Astrocyte of the cerebellum (primary cell): Measurements from ENCODE around the gene UBL4B.

Experiments
- DNase-seq: peaks from one replicate; pipeline ENCODE4 v3.0.0-alpha.2; 2011; ENCODE audit warnings: low read depth
- H3K4me3 ChIP-seq: 2 replicates; pipeline ENCODE4 v1.5.1; 2011; ENCODE audit warnings: mild to moderate bottlenecking, low read depth, low read length, moderate library complexity
- CTCF ChIP-seq: IDR thresholded peaks from 2 replicates; pipeline ENCODE4 v1.5.1; 2012; ENCODE audit warnings: low read length, low read depth, moderate library complexity, mild to moderate bottlenecking; ENCODE audit errors: missing control alignments
- in situ Hi-C: cut with HindIII; loops from 2 replicates; pipeline ENCODE4 v1.10.0; 2017; ENCODE audit warnings: low sequenced_read_pairs

UBL4B gene

GRCh38 chr1:110134050-110134595, 21.9 kb downstream of the UBL4B start:
- H3K4me3 ChIP-seq: no peak overlapping the region
- TF ChIP-seq CTCF: no peak
- no peak for DNase-seq
- in situ Hi-C loops: no loop called here

GRCh38 chr1:110135246-110135645, 23.0 kb downstream of the UBL4B start:
- H3K4me3 ChIP-seq: no peak overlapping the region
- DNase-seq: no peak
- in situ Hi-C loops: no loop called here
- no peak for TF ChIP-seq CTCF

GRCh38 chr1:110135666-110136065, 23.4 kb downstream of the UBL4B start:
- in situ Hi-C loops: no loop called here
- H3K4me3 ChIP-seq: no peak overlapping the region
- no peak for DNase-seq
- TF ChIP-seq CTCF: no peak

GRCh38 chr1:110136911-110137310, 24.7 kb downstream of the UBL4B start:
- in situ Hi-C loops: no loop called here
- TF ChIP-seq CTCF: no peak
- DNase-seq: no peak
- H3K4me3 ChIP-seq: no peak overlapping the region

GRCh38 chr1:110138956-110139355, 26.7 kb downstream of the UBL4B start:
- DNase-seq: no peak
- no peak overlapping the region for H3K4me3 ChIP-seq
- in situ Hi-C loops: no loop called here
- no peak for TF ChIP-seq CTCF

GRCh38 chr1:110144366-110144765, 32.1 kb downstream of the UBL4B start:
- DNase-seq: no peak
- in situ Hi-C loops: no loop called here
- H3K4me3 ChIP-seq: no peak overlapping the region
- TF ChIP-seq CTCF: no peak

- H3K4me3 ChIP-seq: no peak overlapping the region
- DNase-seq: no peak
- TF ChIP-seq CTCF: peak; percentile 22
- in situ Hi-C loops: no loop called here
Measured at GRCh38 chr1:110148961-110149360, 36.7 kb downstream of the UBL4B start.
